Activated CD8-positive, alpha-beta memory T cell treated with anti-CD3 and anti-CD28 coated beads, Interleukin-2, amount 50 U/mL, for 4 hours (primary cell): ENCODE data around the gene LRRN4.

Source experiments
- DNase-seq: peaks from one replicate; pipeline ENCODE4 v3.0.0-alpha.2; 2020

The LRRN4 gene

GRCh38 chr20:6053776-6054688 is at the start of gene LRRN4:
TSS of gene LRRN4 (minus strand) at chr20:6054060. CDS start at chr20:6052799, 1,261 bp downstream.
- no peak for DNase-seq

DNA sequence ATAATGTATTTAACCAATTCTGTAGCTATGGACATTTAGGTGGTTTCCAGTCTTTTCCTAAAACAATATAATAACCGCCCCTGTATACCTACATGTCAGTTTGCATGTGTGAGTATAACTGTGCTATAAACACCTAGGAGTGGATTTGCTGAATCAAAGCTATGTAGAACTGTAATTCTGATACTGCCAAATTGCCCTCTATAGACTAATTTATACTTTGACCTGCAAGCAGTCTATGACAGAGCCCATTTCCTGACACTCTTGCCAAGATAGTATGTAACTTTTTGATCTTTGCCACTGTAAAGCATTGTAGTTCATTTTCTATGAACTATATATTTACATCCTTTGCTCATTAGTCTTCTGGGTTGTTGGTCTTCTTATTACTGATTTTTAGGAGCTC is 49.4 kb upstream of the LRRN4 start:
- DNase-seq, result no peak

DNA sequence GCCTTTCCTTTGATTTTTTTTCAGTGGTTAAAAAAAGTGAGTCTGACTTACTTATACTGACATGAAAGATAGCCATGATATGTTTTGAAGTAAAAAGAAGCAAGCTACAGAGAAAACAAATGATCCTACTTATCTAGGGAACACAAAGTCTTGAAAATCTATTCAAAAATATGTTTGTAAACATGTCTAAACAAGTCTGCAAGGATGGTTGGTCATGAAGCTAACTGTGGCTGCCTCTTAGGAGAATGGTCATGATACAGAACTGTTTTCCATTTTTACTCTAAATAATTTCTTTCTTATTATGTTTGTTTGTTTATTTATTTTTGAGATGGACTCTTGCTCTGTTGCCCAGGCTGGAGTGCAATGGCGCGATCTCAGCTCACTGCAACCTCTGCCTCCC is 47.5 kb upstream of the LRRN4 start:
- no peak for DNase-seq

- DNase-seq, result no peak
Measured at GRCh38 chr20:6100246-6100645, 46.4 kb upstream of the LRRN4 start.

- no peak for DNase-seq
Measured at GRCh38 chr20:6099819-6100218, 46.0 kb upstream of the LRRN4 start.

DNA sequence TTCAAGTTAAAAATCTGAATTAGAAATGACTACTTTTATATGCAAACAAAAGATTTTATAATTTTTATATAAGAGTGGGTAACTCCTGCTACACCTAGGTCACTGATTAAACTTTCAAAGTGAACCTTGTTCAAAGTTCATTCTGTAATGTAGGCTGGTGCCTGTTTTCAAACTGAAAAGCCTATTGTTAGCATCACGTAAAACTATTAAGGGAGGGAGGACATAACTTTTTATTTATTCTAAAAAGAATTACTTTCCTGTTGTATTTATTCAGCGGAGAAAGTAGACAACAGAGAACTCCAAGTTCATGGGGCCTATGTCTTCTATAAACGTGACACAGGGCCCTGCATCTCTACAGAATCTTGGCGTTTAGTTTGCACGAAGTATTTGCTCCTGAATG is 41.5 kb upstream of the LRRN4 start:
- DNase-seq, result no peak

DNA sequence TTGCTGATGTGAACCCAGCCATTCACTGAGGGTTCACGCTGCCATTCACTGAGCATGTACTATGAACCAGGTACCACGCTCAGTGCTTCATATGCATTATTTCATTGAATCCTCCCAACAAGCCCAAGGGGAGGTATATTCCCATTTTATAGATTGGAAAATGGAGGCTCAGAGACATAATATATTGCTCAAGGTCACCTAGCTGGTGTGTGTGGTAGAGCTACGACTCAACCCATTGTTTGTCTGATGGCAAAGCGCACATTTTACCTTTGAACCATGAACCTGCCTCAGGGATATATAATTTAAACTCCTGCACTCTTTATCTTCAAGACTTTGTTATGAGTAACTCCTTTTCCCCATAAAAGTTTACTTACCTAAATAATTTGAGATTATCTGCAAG is 40.7 kb upstream of the LRRN4 start:
- DNase-seq, result no peak

- no peak for DNase-seq
Measured at GRCh38 chr20:6094063-6094462, 40.2 kb upstream of the LRRN4 start.

- DNase-seq, result no peak
Measured at GRCh38 chr20:6091661-6092060, 37.8 kb upstream of the LRRN4 start.

DNA sequence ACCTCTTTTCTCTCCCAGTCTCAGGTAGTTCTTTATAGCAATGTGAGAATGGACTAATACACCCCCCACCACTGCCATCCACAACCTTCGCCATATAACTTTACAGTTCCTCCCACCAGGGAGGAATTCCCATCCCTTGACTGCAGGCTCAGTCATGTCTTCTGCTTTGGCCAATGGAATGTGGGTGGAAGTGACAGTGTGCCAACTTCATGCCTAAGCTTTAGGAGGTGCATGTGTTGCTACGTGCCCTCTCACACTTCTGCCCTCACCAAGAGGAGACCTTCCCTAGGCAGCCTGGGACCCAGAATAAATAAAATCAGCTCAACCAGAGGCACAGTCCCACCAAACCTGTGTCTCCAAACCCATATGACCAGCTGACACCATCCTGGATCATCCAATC is 33.0 kb upstream of the LRRN4 start:
- no peak for DNase-seq

DNA sequence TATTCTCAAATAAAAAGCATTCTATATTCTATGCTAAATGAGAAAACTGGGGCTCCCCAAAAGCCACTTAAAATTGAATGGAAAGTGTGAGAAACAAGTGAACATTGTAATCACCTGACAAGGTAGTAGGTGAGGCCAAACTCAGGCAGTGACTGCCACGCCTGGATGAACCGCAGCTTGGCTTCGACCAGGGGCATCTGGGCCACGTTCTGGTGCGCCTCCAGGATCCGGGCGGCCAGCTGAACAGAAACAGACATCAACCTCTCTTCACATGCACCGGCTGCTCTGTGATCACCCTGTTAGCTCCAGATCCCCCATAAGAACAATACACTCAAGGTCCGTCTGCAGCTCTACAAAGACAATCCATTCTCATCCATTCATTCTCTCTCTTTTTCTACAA is 30.1 kb upstream of the LRRN4 start:
- DNase-seq, result no peak

DNA sequence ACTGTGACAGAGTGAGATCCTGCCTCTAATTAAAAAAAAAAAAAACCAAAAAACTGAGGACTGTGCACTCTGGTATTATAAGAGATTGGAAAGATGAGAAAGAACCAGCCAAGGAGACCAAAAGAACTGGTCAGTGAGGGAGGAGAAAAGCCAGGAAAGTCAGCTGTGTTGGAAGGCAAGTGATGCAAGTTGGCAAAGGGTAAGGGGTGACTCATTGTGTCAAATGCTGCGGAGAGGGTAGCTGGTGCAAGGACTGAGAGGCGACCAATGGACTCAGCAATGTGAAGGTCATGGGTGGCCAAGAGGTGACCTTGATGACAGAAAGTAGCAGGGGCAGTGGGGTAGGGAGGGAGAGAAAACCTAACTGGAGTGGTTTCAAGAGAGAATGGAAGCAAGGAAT is 27.4 kb upstream of the LRRN4 start:
- DNase-seq, result no peak

- no peak for DNase-seq
Measured at GRCh38 chr20:6079016-6079415, 25.2 kb upstream of the LRRN4 start.

DNA sequence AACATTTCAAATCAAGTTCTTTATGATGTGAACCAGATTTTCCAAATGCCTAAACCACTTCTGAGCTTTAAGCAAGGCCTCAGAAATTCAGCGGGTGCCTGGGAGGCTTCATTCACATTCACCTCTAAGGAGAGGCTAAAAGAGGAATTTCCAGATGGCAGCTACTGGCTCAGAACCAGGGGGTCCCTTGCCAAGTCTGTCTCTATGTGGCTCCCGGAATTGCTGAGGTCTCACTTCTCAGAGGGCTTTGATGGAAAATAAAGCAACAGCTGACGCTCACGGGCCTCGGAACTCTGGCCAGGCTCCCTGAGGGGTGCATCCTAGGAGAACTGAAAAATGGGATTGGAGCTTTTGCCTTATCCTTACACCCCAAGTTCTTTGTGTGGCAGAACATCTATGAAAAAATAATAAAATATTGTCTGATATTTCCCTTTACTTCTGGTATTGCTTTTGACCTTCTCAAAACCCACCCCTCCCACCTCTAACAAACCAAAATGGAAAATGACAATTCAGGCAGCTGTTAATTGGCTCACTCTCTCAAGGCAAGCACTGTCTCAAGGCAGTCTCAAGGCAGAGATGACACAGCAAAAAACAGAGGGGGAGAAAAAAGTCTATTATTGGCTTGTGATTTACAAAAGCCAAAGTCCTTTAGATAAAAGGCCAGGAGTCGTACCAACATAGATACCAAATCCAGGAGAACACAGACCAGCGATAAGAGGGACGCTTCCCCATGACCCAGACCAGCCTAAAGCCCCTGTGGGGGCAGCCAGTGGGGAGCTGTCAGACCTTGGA is 21.8 kb upstream of the LRRN4 start:
- no peak for DNase-seq

- no peak for DNase-seq
Measured at GRCh38 chr20:6074784-6075183, 20.9 kb upstream of the LRRN4 start.

GRCh38 chr20:6074145-6074561 is 20.3 kb upstream of the LRRN4 start:
- DNase-seq, result no peak

GRCh38 chr20:6070829-6071695 is 17.2 kb upstream of the LRRN4 start:
- DNase-seq, result no peak

GRCh38 chr20:6069669-6070068 is 15.8 kb upstream of the LRRN4 start:
- no peak for DNase-seq

- no peak for DNase-seq
Measured at GRCh38 chr20:6067763-6068318, 14.0 kb upstream of the LRRN4 start.

- DNase-seq, result no peak
Measured at GRCh38 chr20:6066582-6066981, 12.7 kb upstream of the LRRN4 start.

GRCh38 chr20:6061544-6061943 is 7.7 kb upstream of the LRRN4 start:
- DNase-seq, result no peak

- no peak for DNase-seq
Measured at GRCh38 chr20:6060213-6060612, 6.4 kb upstream of the LRRN4 start.
